ENCODE data around the gene MYO15A. TPM values are rescaled to one million over a fixed set of nuclear protein-coding genes. Genes with fewer than 3 reads are reported as not detected.

Gene MYO15A
- polyA plus RNA-seq, 3 donors = 0.31 to 4.4 (median 0.56) TPM

GRCh38 chr17:18119938-18120337 lies 11.4 kb downstream of the MYO15A start:
- Mint-ChIP-seq H3K27me3 (ENCODE audit: low read depth in 3 of 3) (peaks cover 0 to 4% (median 1%) of the 10 kb centered on the region in 3 donors), H3K36me3 (no peaks in the 10 kb centered on the region), H3K9me3 (peaks cover 16 to 32% (median 21%) of the 10 kb centered on the region in 7 donors), H3K4me1 (no peaks in the 10 kb centered on the region), H3K4me3 (no peak overlapping the region), H3K27ac (no peak overlapping the region)
- H3K4me3 ChIP-seq (replicated peaks in 1 of 3; ENCODE audit: low read depth in 2 of 3, low read length in 3 of 3) = no peak overlapping the region
- H3K9me3 ChIP-seq (replicated peaks in 1 of 2; ENCODE audit: control insufficient read depth in 1 of 2, insufficient read depth in 1 of 2, low read length in 2 of 2) = peaks cover 17 to 21% of the 10 kb centered on the region in 2 donors
- TF ChIP-seq CTCF (IDR thresholded peaks at IDR 0.05) = no peak
- H3K4me1 ChIP-seq (ENCODE audit: control insufficient read depth in 1 of 2, insufficient read depth in 2 of 2, low read length in 2 of 2) = no peaks in the 10 kb centered on the region
- no peak overlapping the region for H2AFZ ChIP-seq (ENCODE audit: insufficient read depth, low read depth, low read length, poor library complexity, severe bottlenecking)
- no peak for DNase-seq
- H3K27me3 ChIP-seq (ENCODE audit: control insufficient read depth in 2 of 2, insufficient read depth in 2 of 2, low read length in 2 of 2) = no peaks in the 10 kb centered on the region
- H3K27ac ChIP-seq (ENCODE audit: low read depth in 1 of 2, low read length in 2 of 2) = no peak overlapping the region
- over 99% methylated on average over 23 of the region's 30 CpGs for WGBS (ENCODE audit: insufficient coverage)
- H4K20me1 ChIP-seq (ENCODE audit: insufficient read depth, low read length) = no peaks in the 10 kb centered on the region
- intact Hi-C loops (cut with micrococcal nuclease) = no loop called here
- no peaks in the 10 kb centered on the region for H3K79me2 ChIP-seq (ENCODE audit: insufficient read depth, low read length)
- no peak overlapping the region for H3K4me2 ChIP-seq (replicated peaks; ENCODE audit: extremely low read depth, low read length, poor library complexity, severe bottlenecking)
- no peaks in the 10 kb centered on the region for H3K36me3 ChIP-seq (replicated peaks in 1 of 2; ENCODE audit: control insufficient read depth in 1 of 2, insufficient read depth in 2 of 2, low read length in 2 of 2)
- H3K9ac ChIP-seq (ENCODE audit: insufficient read depth, low read length, poor library complexity, severe bottlenecking) = no peak overlapping the region

- DNase-seq = no peak
- H3K36me3 ChIP-seq (replicated peaks in 1 of 2; ENCODE audit: control insufficient read depth in 1 of 2, insufficient read depth in 2 of 2, low read length in 2 of 2) = no peaks in the 10 kb centered on the region
- no peaks in the 10 kb centered on the region for H3K79me2 ChIP-seq (ENCODE audit: insufficient read depth, low read length)
- no peak overlapping the region for H3K27ac ChIP-seq (ENCODE audit: low read depth in 1 of 2, low read length in 2 of 2)
- H3K27me3 Mint-ChIP-seq (ENCODE audit: low read depth in 3 of 3) = peaks cover 0 to 4% (median 1%) of the 10 kb centered on the region in 3 donors
- H3K27me3 ChIP-seq (ENCODE audit: control insufficient read depth in 2 of 2, insufficient read depth in 2 of 2, low read length in 2 of 2) = no peaks in the 10 kb centered on the region
- H2AFZ ChIP-seq (ENCODE audit: insufficient read depth, low read depth, low read length, poor library complexity, severe bottlenecking) = no peak overlapping the region
- H3K9me3 Mint-ChIP-seq = peaks cover 16 to 32% (median 21%) of the 10 kb centered on the region in 7 donors
- no peak overlapping the region for H3K4me2 ChIP-seq (replicated peaks; ENCODE audit: extremely low read depth, low read length, poor library complexity, severe bottlenecking)
- no peaks in the 10 kb centered on the region for H3K4me1 Mint-ChIP-seq
- TF ChIP-seq CTCF (IDR thresholded peaks at IDR 0.05) = no peak
- no peak overlapping the region for H3K4me3 ChIP-seq (replicated peaks in 1 of 3; ENCODE audit: low read depth in 2 of 3, low read length in 3 of 3)
- H3K36me3 Mint-ChIP-seq = no peaks in the 10 kb centered on the region
- no peaks in the 10 kb centered on the region for H3K4me1 ChIP-seq (ENCODE audit: control insufficient read depth in 1 of 2, insufficient read depth in 2 of 2, low read length in 2 of 2)
- no peak overlapping the region for H3K4me3 Mint-ChIP-seq
- no peaks in the 10 kb centered on the region for H4K20me1 ChIP-seq (ENCODE audit: insufficient read depth, low read length)
- H3K27ac Mint-ChIP-seq = no peak overlapping the region
- peaks cover 17 to 21% of the 10 kb centered on the region in 2 donors for H3K9me3 ChIP-seq (replicated peaks in 1 of 2; ENCODE audit: control insufficient read depth in 1 of 2, insufficient read depth in 1 of 2, low read length in 2 of 2)
- no peak overlapping the region for H3K9ac ChIP-seq (ENCODE audit: insufficient read depth, low read length, poor library complexity, severe bottlenecking)
- intact Hi-C loops (cut with micrococcal nuclease) = no loop called here
- WGBS (ENCODE audit: insufficient coverage) = 63% methylated on average over 67 of the region's 68 CpGs
Observed at GRCh38 chr17:18120461-18121017, 12.0 kb downstream of the MYO15A start.

Data from CD14-positive monocyte (primary cell).